ENCODE measurements around the gene FAM83F.
"Not testable (repeated sequence)": the region's sequence is repeated elsewhere in the genome, so short reads cannot be mapped to it uniquely, and the experiment has no call there.

The FAM83F gene

GRCh38 chr22:39994566-39995392 lies at the start of gene FAM83F:
Gene FAM83F, plus strand, starts transcription at chr22:39994954. Its CDS starts 89 bp downstream, at chr22:39995043.
- DNase-seq (ENCODE audit: low read depth, low spot score): no peak
- TF ChIP-seq CTCF (IDR thresholded peaks at IDR 0.05; ENCODE audit: low read depth, low read length): no peak
- no peak within 1 kb of the TSS for H3K4me3 ChIP-seq (ENCODE audit: low read depth, low read length)
- in situ Hi-C loops (cut with HindIII; ENCODE audit: low sequenced_read_pairs): no loop called here

GRCh38 chr22:39946126-39946502 lies 48.6 kb upstream of the FAM83F start:
- DNase-seq (ENCODE audit: low read depth, low spot score): no peak
- no peak for TF ChIP-seq CTCF (IDR thresholded peaks at IDR 0.05; ENCODE audit: low read depth, low read length)
- H3K4me3 ChIP-seq (ENCODE audit: low read depth, low read length): no peak overlapping the region
- in situ Hi-C loops (cut with HindIII; ENCODE audit: low sequenced_read_pairs): no loop called here

GRCh38 chr22:39946503-39947219 lies 48.1 kb upstream of the FAM83F start:
- no peak for TF ChIP-seq CTCF (IDR thresholded peaks at IDR 0.05; ENCODE audit: low read depth, low read length)
- no peak overlapping the region for H3K4me3 ChIP-seq (ENCODE audit: low read depth, low read length)
- in situ Hi-C loops (cut with HindIII; ENCODE audit: low sequenced_read_pairs): no loop called here
- no peak for DNase-seq (ENCODE audit: low read depth, low spot score)

GRCh38 chr22:39947220-39948216 lies 47.2 kb upstream of the FAM83F start:
- TF ChIP-seq CTCF (IDR thresholded peaks at IDR 0.05; ENCODE audit: low read depth, low read length): no peak
- in situ Hi-C loops (cut with HindIII; ENCODE audit: low sequenced_read_pairs): no loop called here
- DNase-seq (ENCODE audit: low read depth, low spot score): no peak

GRCh38 chr22:39949964-39950737 lies 44.6 kb upstream of the FAM83F start:
- no peak for TF ChIP-seq CTCF (IDR thresholded peaks at IDR 0.05; ENCODE audit: low read depth, low read length)
- no peak for DNase-seq (ENCODE audit: low read depth, low spot score)
- H3K4me3 ChIP-seq (ENCODE audit: low read depth, low read length): no peak overlapping the region
- in situ Hi-C loops (cut with HindIII; ENCODE audit: low sequenced_read_pairs): no loop called here

More at GRCh38 chr22:39947220-39948216, 47.2 kb upstream of the FAM83F start:
- no peak overlapping the region for H3K4me3 ChIP-seq (ENCODE audit: low read depth, low read length)

- in situ Hi-C loops (cut with HindIII; ENCODE audit: low sequenced_read_pairs); DNase-seq (ENCODE audit: low read depth, low spot score); H3K4me3 ChIP-seq (ENCODE audit: low read depth, low read length): not testable (repeated sequence)
Observed at GRCh38 chr22:39951603-39952293, 43.0 kb upstream of the FAM83F start.
